ENCODE results near the gene CUBN. TPM values are rescaled to one million over a fixed set of nuclear protein-coding genes. Genes with fewer than 3 reads are reported as not detected.

Gene CUBN
- total RNA-seq, 4 donors from 2014 or later = 0.37 to 1.5 (median 1.1) TPM

- Histone ChIP-seq H3K27me3 (no peaks in the 10 kb centered on the region), H3K36me3 (no peaks in the 10 kb centered on the region), H3K27ac (no peak overlapping the region), H3K9me3 (no peaks in the 10 kb centered on the region), H3K4me1 (no peaks in the 10 kb centered on the region), H3K4me3 (no peak overlapping the region)
- 70 to 82% methylated on average over 1 to 2 of the region's 2 CpGs for WGBS, 2 donors (ENCODE audit: low coverage in 1 of 2)
- TF ChIP-seq POLR2A (IDR thresholded peaks at IDR 0.05) (no peak), POLR2AphosphoS5 (IDR thresholded peaks at IDR 0.05) (no peak), EP300 (IDR thresholded peaks at IDR 0.05; ENCODE audit: low read depth) (no peak), CTCF (IDR thresholded peaks at IDR 0.05) (no peak)
- in situ Hi-C loops (cut with MboI; ENCODE audit: low pct_ligation_motif_present in 1 of 4, low pct_unique_long_range_greater_than_20kb in 1 of 4, low sequenced_read_pairs in 3 of 4) = no loop called here
- no peak for DNase-seq
- intact Hi-C loops (cut with DNase I; ENCODE audit: low total_unique reads) = no loop called here
These were observed 68.2 kb downstream of the CUBN start for GRCh38 chr10:17061418-17061817.

GRCh38 chr10:17060289-17060688 lies 69.3 kb downstream of the CUBN start:
- WGBS, 2 donors (ENCODE audit: low coverage in 1 of 2) = 48 to 74% methylated on average over 3 to 6 of the region's 6 CpGs
- H3K27ac ChIP-seq = no peak overlapping the region
- no peak for DNase-seq
- no peaks in the 10 kb centered on the region for H3K9me3 ChIP-seq
- intact Hi-C loops (cut with DNase I; ENCODE audit: low total_unique reads) (no loop called here), in situ Hi-C loops (cut with MboI; ENCODE audit: low pct_ligation_motif_present in 1 of 4, low pct_unique_long_range_greater_than_20kb in 1 of 4, low sequenced_read_pairs in 3 of 4) (no loop called here)
- TF ChIP-seq POLR2A (IDR thresholded peaks at IDR 0.05) = no peak
- TF ChIP-seq POLR2AphosphoS5 (IDR thresholded peaks at IDR 0.05) = no peak
- no peak for TF ChIP-seq CTCF (IDR thresholded peaks at IDR 0.05)
- TF ChIP-seq EP300 (IDR thresholded peaks at IDR 0.05; ENCODE audit: low read depth) = no peak
- H3K27me3 ChIP-seq = no peaks in the 10 kb centered on the region
- H3K4me3 ChIP-seq = no peak overlapping the region
- no peaks in the 10 kb centered on the region for H3K36me3 ChIP-seq
- no peaks in the 10 kb centered on the region for H3K4me1 ChIP-seq

GRCh38 chr10:17059197-17059688 lies 70.4 kb downstream of the CUBN start:
- Histone ChIP-seq H3K36me3 (no peaks in the 10 kb centered on the region), H3K4me3 (no peak overlapping the region), H3K4me1 (no peaks in the 10 kb centered on the region), H3K9me3 (no peaks in the 10 kb centered on the region), H3K27me3 (no peaks in the 10 kb centered on the region), H3K27ac (no peak overlapping the region)
- in situ Hi-C loops (cut with MboI; ENCODE audit: low pct_ligation_motif_present in 1 of 4, low pct_unique_long_range_greater_than_20kb in 1 of 4, low sequenced_read_pairs in 3 of 4) (no loop called here), intact Hi-C loops (cut with DNase I; ENCODE audit: low total_unique reads) (no loop called here)
- no peak for TF ChIP-seq POLR2AphosphoS5 (IDR thresholded peaks at IDR 0.05)
- no peak for TF ChIP-seq CTCF (IDR thresholded peaks at IDR 0.05)
- no peak for TF ChIP-seq EP300 (IDR thresholded peaks at IDR 0.05; ENCODE audit: low read depth)
- TF ChIP-seq POLR2A (IDR thresholded peaks at IDR 0.05) = no peak
- DNase-seq = no peak

GRCh38 chr10:17058093-17058492 lies 71.5 kb downstream of the CUBN start:
- TF ChIP-seq EP300 (IDR thresholded peaks at IDR 0.05; ENCODE audit: low read depth) (no peak), CTCF (IDR thresholded peaks at IDR 0.05) (no peak), POLR2A (IDR thresholded peaks at IDR 0.05) (no peak), POLR2AphosphoS5 (IDR thresholded peaks at IDR 0.05) (no peak)
- no peak overlapping the region for H3K4me3 ChIP-seq
- intact Hi-C loops (cut with DNase I; ENCODE audit: low total_unique reads) (no loop called here), in situ Hi-C loops (cut with MboI; ENCODE audit: low pct_ligation_motif_present in 1 of 4, low pct_unique_long_range_greater_than_20kb in 1 of 4, low sequenced_read_pairs in 3 of 4) (no loop called here)
- H3K27me3 ChIP-seq = no peaks in the 10 kb centered on the region
- H3K36me3 ChIP-seq = no peaks in the 10 kb centered on the region
- no peaks in the 10 kb centered on the region for H3K4me1 ChIP-seq
- 79 to 80% methylated on average over 3 of the region's 3 CpGs for WGBS, 2 donors (ENCODE audit: low coverage in 1 of 2)
- H3K9me3 ChIP-seq = no peaks in the 10 kb centered on the region
- H3K27ac ChIP-seq = no peak overlapping the region
- DNase-seq = no peak

Measured in transverse colon (tissue), 4 donors.